Bronchial epithelial cell (primary cell): ENCODE data around the gene TXNDC8. TPM values are rescaled to one million over a fixed set of nuclear protein-coding genes. Genes with fewer than 3 reads are reported as not detected.
"Not testable (repeated sequence)": the region's sequence is repeated elsewhere in the genome, so short reads cannot be mapped to it uniquely, and the experiment has no call there.

Experiments used
- DNase-seq: peaks from one replicate; pipeline ENCODE4 v3.0.0-alpha.2; 2010; ENCODE audit warnings: low read depth
- FAIRE-seq: peaks from 2 replicates; lab custom pipeline; 2011; peaks lifted over from hg19 to GRCh38; lab: Jason Lieb, UNC
- H3K27me3 ChIP-seq: 2 replicates; pipeline ENCODE4 v1.5.1; 2011; ENCODE audit warnings: low read length; ENCODE audit not compliant: control insufficient read depth, insufficient read depth
- H3K36me3 ChIP-seq: 2 replicates; pipeline ENCODE4 v1.5.1; 2011; ENCODE audit warnings: low read length; ENCODE audit not compliant: control insufficient read depth, insufficient read depth
- H3K4me3 ChIP-seq: 2 replicates; pipeline ENCODE4 v1.5.1; 2011; ENCODE audit warnings: mild to moderate bottlenecking, low read depth, low read length, control low read depth
- CTCF ChIP-seq: IDR thresholded peaks from 2 replicates; pipeline ENCODE4 v1.5.1; 2011; ENCODE audit warnings: mild to moderate bottlenecking, moderate library complexity, low read length, control low read depth, inconsistent platforms; ENCODE audit not compliant: insufficient read depth, severe bottlenecking
- total RNA-seq: library from RNA; depleted of rRNA; stranded (reverse); fragments of >200 nt; gene quantifications from 2 replicates; pipeline ENCODE4 v1.2.1, GENCODE V29; 2014

The TXNDC8 gene
- total RNA-seq, 1 donor from 2014 or later: not detected

GRCh38 chr9:110323818-110324217 lies 13.8 kb downstream of the TXNDC8 start:
- no peak for FAIRE-seq
- Histone ChIP-seq H3K27me3 (no peaks in the 10 kb centered on the region), H3K36me3 (no peaks in the 10 kb centered on the region), H3K4me3 (no peak overlapping the region)
- DNase-seq: no peak
- no peak for TF ChIP-seq CTCF

DNA sequence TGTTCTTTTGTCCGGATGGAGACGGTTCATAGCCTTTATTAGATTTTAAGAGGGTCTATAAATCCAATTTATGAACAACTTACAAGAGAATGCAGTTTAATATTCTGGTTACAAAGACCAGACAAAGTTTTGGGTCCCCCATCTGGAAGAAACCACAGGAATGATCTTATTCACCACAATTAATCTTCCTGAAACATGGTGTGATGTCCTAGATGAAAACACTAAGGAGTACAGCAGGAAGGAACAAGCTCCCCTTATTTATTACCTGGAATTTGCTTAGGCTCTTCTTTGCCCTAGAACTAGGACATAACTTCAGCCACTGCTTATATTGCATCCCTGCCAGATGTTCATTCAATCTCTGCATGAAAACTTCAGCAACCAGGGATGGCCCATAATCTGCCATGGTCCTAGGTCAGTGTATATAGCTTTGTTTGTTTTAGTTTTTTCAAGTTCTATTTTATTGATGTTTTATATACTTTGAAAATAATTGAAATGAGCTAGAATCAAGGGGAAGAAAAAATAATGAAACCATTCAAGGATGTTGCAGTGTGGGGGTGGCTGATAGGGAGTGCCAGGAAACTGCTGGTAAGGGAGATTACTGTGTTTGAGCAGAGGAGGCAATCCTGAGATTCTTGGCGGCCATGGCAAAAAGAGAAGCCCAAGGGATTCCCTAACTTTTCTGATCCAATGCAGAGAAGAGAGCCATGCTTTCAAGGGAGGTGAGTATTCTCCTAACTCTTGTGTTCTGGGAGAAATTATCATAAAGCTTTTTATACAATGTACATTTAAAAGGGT lies 16.8 kb downstream of the TXNDC8 start:
- no peak for TF ChIP-seq CTCF
- Histone ChIP-seq H3K36me3 (no peaks in the 10 kb centered on the region), H3K4me3 (no peak overlapping the region), H3K27me3 (no peaks in the 10 kb centered on the region)
- FAIRE-seq (no peak), DNase-seq (no peak)

- no peak for FAIRE-seq
- no peaks in the 10 kb centered on the region for H3K36me3 ChIP-seq
- no peaks in the 10 kb centered on the region for H3K27me3 ChIP-seq
These were observed 17.7 kb downstream of the TXNDC8 start for GRCh38 chr9:110319781-110320492.

GRCh38 chr9:110317911-110318310 lies 19.8 kb downstream of the TXNDC8 start:
- Histone ChIP-seq H3K27me3 (no peaks in the 10 kb centered on the region), H3K36me3 (no peaks in the 10 kb centered on the region), H3K4me3 (no peak overlapping the region)
- no peak for TF ChIP-seq CTCF
- DNase-seq (no peak), FAIRE-seq (no peak)

More at GRCh38 chr9:110319781-110320492, 17.7 kb downstream of the TXNDC8 start:
- H3K4me3 ChIP-seq: no peak overlapping the region
- TF ChIP-seq CTCF: no peak
- DNase-seq: peak; percentile 29

GRCh38 chr9:110316261-110317075 lies 21.2 kb downstream of the TXNDC8 start:
- H3K27me3 ChIP-seq: no peaks in the 10 kb centered on the region
- no peaks in the 10 kb centered on the region for H3K36me3 ChIP-seq
- no peak for TF ChIP-seq CTCF
- DNase-seq (peak; percentile 15), FAIRE-seq (no peak)
- H3K4me3 ChIP-seq: no peak overlapping the region

DNA sequence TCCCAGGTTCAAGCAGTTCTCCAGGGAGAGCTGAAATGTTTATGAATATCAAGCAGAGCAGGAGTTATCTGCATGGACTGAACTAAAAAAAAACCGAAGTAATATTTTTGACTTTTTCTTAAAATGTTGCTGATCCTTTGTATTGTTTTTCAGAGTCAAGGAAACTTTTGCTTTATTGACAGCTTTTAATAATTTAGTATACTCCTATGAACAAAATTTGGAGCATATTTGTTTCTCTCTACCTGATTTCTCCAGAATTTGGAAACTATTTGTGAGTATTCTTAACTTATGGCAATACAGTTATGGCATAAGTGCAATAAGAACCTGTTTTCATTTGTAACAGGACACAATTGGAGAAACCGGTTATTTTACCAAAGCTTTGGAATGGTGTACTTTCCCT lies 25.7 kb downstream of the TXNDC8 start:
- H3K4me3 ChIP-seq, H3K27me3 ChIP-seq, DNase-seq, FAIRE-seq, H3K36me3 ChIP-seq: not testable (repeated sequence)
